Adrenal gland (tissue), 5 donors: ENCODE data around the gene ZNF614.

Experiments
- POLR2A ChIP-seq, 2 donors: fragments of 450-650 bp; IDR thresholded peaks; one replicate each; pipeline ENCODE4 v1.6.1; 2017; ENCODE audit warnings: antibody characterized with exemption in 2 of 2, mild to moderate bottlenecking in 2 of 2, moderate library complexity in 1 of 2
- TF ChIP-seq, protein P1 (sequence below), 6 experiments: fragments of 450-650 bp in 4 of 6; fragments of 200-600 bp in 2 of 6; sonication (generic) in 1 of 6; IDR thresholded peaks; 1 replicate in 5 of 6; 2 replicates in 1 of 6; pipeline versions ENCODE4 v1.5.1 to v1.8.0; 2016 to 2021; ENCODE audit warnings: antibody characterized with exemption in 6 of 6, mild to moderate bottlenecking in 2 of 6, moderate library complexity in 1 of 6
- donor health status: DM: no; HTN: no; CAD: no.

DNA sequence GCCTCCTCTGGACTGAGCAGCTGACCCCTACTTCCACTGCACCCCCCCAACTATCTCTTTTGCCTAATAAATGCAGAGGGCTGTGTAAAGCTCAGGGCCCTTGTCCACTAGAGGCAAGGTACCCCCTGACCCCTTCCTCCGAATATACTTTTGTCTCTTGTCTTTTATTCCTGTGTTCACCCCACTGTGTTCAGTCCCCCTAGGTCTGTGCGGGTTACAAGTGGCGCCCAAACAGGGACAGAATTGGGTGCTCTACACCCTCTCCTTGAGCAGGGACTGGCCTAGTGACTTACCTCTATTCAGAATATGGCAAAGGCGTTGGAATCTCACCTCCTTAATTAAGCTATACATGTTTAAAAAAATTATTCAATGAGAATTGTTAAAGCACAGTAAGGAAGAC lies 56.6 kb downstream of the ZNF614 start:
- TF ChIP-seq, protein P1, sequence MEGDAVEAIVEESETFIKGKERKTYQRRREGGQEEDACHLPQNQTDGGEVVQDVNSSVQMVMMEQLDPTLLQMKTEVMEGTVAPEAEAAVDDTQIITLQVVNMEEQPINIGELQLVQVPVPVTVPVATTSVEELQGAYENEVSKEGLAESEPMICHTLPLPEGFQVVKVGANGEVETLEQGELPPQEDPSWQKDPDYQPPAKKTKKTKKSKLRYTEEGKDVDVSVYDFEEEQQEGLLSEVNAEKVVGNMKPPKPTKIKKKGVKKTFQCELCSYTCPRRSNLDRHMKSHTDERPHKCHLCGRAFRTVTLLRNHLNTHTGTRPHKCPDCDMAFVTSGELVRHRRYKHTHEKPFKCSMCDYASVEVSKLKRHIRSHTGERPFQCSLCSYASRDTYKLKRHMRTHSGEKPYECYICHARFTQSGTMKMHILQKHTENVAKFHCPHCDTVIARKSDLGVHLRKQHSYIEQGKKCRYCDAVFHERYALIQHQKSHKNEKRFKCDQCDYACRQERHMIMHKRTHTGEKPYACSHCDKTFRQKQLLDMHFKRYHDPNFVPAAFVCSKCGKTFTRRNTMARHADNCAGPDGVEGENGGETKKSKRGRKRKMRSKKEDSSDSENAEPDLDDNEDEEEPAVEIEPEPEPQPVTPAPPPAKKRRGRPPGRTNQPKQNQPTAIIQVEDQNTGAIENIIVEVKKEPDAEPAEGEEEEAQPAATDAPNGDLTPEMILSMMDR (IDR thresholded peaks at IDR 0.05): no peak
- TF ChIP-seq POLR2A (IDR thresholded peaks at IDR 0.05): no peak
